ENCODE data around the gene ADGRB2. TPM values are rescaled to one million over a fixed set of nuclear protein-coding genes. Genes with fewer than 3 reads are reported as not detected.

ADGRB2 gene
- total RNA-seq, 4 donors from 2014 or later = 2.2 to 4.6 (median 3.3) TPM

DNA sequence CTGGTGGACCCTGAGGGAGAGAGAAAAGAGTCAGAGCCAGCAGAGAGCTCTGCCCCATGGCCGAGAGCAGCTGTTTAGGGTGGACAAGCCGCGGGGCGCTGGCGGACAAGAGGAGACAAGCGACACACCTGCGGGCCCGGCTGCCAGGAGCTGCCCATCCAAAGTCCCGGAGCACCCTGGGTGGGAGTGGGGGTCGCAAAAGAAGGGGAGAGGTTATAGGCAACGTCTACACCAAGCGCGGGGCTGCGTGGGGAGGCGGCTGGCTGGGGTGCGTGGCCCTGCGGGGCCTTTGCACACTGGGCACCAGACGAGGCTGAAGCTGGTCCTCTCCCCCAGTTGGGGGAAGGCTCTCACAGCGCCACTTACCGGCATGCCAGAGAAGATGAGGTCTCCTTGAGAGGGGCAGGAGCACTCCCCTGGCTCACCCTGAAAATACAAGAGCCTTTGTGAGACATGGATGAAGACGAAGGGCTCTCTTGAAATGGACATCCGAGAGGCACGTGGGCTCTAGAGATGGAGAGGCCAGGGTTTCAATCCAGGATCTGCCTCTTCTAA is 84.4 kb downstream of the ADGRB2 start:
- TF ChIP-seq POLR2A (IDR thresholded peaks at IDR 0.05) = no peak
- TF ChIP-seq, protein P1, sequence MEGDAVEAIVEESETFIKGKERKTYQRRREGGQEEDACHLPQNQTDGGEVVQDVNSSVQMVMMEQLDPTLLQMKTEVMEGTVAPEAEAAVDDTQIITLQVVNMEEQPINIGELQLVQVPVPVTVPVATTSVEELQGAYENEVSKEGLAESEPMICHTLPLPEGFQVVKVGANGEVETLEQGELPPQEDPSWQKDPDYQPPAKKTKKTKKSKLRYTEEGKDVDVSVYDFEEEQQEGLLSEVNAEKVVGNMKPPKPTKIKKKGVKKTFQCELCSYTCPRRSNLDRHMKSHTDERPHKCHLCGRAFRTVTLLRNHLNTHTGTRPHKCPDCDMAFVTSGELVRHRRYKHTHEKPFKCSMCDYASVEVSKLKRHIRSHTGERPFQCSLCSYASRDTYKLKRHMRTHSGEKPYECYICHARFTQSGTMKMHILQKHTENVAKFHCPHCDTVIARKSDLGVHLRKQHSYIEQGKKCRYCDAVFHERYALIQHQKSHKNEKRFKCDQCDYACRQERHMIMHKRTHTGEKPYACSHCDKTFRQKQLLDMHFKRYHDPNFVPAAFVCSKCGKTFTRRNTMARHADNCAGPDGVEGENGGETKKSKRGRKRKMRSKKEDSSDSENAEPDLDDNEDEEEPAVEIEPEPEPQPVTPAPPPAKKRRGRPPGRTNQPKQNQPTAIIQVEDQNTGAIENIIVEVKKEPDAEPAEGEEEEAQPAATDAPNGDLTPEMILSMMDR (IDR thresholded peaks at IDR 0.05) = no peak
- DNase-seq (ENCODE audit: low spot score in 2 of 2) = no peak
- 88% methylated on average over 23 of the region's 23 CpGs for WGBS, 2 donors

DNA sequence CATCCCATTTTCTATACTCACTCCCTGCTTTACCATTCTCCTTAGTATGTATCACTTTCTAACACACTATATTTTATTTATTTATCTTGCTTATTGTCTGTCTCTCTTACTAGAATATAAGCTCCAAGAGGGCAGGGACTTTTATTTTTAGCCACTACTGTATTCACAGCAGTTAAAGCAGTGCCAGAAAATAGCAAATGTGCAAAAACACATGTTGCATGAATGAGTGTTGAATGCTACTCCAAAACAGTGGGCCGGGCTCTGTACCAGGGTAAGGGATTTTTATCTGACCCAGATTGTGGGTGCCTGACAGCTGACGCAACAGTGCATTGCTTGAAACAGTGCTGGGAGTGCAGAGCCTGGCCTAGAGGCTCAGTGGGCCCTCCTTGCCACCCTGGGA is 85.0 kb downstream of the ADGRB2 start:
- H3K4me3 ChIP-seq (ENCODE audit: low read depth, poor library complexity, severe bottlenecking) = no peak overlapping the region
- intact Hi-C loops (cut with DNase I; ENCODE audit: low total_unique reads) = no loop called here
- 32 to 37% methylated on average over 2 of the region's 2 CpGs for WGBS, 2 donors
- no peak for DNase-seq (ENCODE audit: low spot score in 2 of 2)
- TF ChIP-seq, protein P1 (IDR thresholded peaks at IDR 0.05) = no peak
- no peak for TF ChIP-seq POLR2A (IDR thresholded peaks at IDR 0.05)

More for the DNA sequence above, 84.4 kb downstream of the ADGRB2 start:
- intact Hi-C loops (cut with DNase I; ENCODE audit: low total_unique reads) = no loop called here
- H3K4me3 ChIP-seq (ENCODE audit: low read depth, poor library complexity, severe bottlenecking) = no peak overlapping the region

DNA sequence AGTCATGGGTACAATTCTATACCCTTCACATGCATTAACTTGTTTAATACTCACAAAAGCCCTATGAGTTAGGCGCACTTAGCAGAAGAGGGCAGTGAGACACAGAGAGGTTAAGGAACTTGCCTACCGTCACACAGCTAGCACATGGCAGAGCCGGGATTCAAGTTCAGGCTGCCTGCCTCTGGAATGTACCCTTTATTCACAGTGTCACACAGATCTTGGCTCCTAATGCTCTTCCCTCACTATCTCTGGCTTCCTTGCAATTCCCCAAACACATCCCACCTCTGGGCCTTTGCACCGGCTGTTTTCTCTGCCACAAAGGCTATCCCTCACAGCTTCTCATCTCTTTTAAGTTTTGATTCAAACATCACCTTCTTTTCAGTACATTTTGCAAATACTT is 85.5 kb downstream of the ADGRB2 start:
- WGBS, 2 donors = 93 to 97% methylated on average over 4 of the region's 4 CpGs
- H3K4me3 ChIP-seq (ENCODE audit: low read depth, poor library complexity, severe bottlenecking) = no peak overlapping the region
- intact Hi-C loops (cut with DNase I; ENCODE audit: low total_unique reads) = no loop called here
- TF ChIP-seq, protein P1 (IDR thresholded peaks at IDR 0.05) = no peak
- no peak for TF ChIP-seq POLR2A (IDR thresholded peaks at IDR 0.05)
- DNase-seq (ENCODE audit: low spot score in 2 of 2) = no peak

DNA sequence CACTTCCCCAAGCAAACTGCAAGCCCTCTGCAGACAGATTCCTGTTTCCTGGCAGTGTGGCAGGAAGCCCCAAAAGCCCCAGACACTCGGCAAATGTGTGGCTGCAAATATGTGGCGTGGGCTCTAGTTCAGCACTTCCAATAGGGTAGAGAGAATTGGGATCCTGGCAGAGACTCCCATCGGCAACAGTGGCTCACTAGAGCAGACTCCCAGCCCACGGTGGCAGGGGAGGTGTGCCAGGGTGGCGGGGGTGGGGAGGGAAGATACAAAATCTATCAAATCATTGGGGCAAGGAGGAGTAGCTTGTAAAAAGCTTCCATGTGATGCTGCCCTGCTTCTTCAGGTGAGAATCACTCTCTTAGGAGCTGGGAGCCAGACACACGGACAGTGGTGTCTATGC is 86.2 kb downstream of the ADGRB2 start:
- DNase-seq (ENCODE audit: low spot score in 2 of 2) = no peak
- intact Hi-C loops (cut with DNase I; ENCODE audit: low total_unique reads) = no loop called here
- H3K4me3 ChIP-seq (ENCODE audit: low read depth, poor library complexity, severe bottlenecking) = no peak overlapping the region
- WGBS, 2 donors = 70 to 82% methylated on average over 6 of the region's 6 CpGs
- no peak for TF ChIP-seq POLR2A (IDR thresholded peaks at IDR 0.05)
- TF ChIP-seq, protein P1 (IDR thresholded peaks at IDR 0.05) = no peak

DNA sequence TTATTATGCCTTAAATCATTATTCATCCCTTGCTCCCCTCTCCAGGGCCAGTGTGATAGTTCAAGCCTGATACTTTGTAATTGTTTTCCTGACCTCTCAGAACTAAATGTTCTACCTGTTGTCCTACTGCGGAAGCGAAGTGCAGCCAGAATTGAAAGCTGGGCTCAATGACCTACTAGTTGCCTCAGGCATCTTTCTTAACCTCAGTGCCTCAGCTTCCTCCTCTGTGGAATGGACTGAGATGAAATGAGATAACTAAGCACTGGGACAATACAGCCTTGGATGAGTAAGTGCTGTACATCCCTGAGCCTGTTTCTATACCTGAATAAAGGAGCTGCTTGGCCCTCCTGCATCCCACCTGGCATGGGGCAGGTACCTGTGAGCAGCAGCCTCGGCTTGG is 86.7 kb downstream of the ADGRB2 start:
- 58 to 88% methylated on average over 3 of the region's 3 CpGs for WGBS, 2 donors
- H3K4me3 ChIP-seq (ENCODE audit: low read depth, poor library complexity, severe bottlenecking) = no peak overlapping the region
- no peak for DNase-seq (ENCODE audit: low spot score in 2 of 2)
- intact Hi-C loops (cut with DNase I; ENCODE audit: low total_unique reads) = no loop called here
- TF ChIP-seq, protein P1 (IDR thresholded peaks at IDR 0.05) = no peak
- no peak for TF ChIP-seq POLR2A (IDR thresholded peaks at IDR 0.05)

Small RNA genes within 50 kb of the gene (microRNA-seq; reads per million reads assigned to microRNA genes)
- 0 reads per million in 2 donors for gene MIR4254 (ENCODE audit: borderline number of aligned reads in 1 of 2, borderline replicate concordance in 2 of 2)

Other genes with a start within 250 kb of the ADGRB2 start
- 100 to 1,000 TPM in 1 of 4 donors, 10 to 100 TPM in 3; 39.1 to 107 (median 69.2) TPM for gene TINAGL1, start 187.8 kb downstream of the ADGRB2 start, total RNA-seq
- under 1 TPM in 1 of 4 donors, not detected in 3; 0.42 TPM for gene HCRTR1, start 146.7 kb downstream of the ADGRB2 start, total RNA-seq
- 100 to 1,000 TPM; 101 to 124 (median 115) TPM for gene PEF1, start 119.5 kb downstream of the ADGRB2 start, total RNA-seq
- 100 to 1,000 TPM in 2 of 4 donors, 10 to 100 TPM in 2; 79.7 to 128 (median 94.7) TPM for gene COL16A1, start 60.3 kb downstream of the ADGRB2 start, total RNA-seq
- gene SPOCD1, start 51.7 kb upstream of the ADGRB2 start, total RNA-seq = under 1 TPM in 2 of 4 donors, not detected in 2; 0.13 to 0.51 TPM
- gene PTP4A2, start 174.0 kb upstream of the ADGRB2 start, total RNA-seq = 10 to 100 TPM; 40.9 to 92.8 (median 67.3) TPM
- gene KHDRBS1, start 249.5 kb upstream of the ADGRB2 start, total RNA-seq = 10 to 100 TPM; 60.8 to 94.3 (median 84.7) TPM

All from lower leg skin (tissue), 4 donors.